ENCODE data around the gene WNT7A.

WNT7A gene

GRCh38 chr3:13825311-13825579, 54.6 kb downstream of the WNT7A start:
- H3K36me3 Mint-ChIP-seq (ENCODE audit: low read depth): no peaks in the 10 kb centered on the region
- no peak for DNase-seq
- no peak overlapping the region for H3K27ac Mint-ChIP-seq
- H3K4me3 Mint-ChIP-seq: no peak overlapping the region
- TF ChIP-seq, protein P1, sequence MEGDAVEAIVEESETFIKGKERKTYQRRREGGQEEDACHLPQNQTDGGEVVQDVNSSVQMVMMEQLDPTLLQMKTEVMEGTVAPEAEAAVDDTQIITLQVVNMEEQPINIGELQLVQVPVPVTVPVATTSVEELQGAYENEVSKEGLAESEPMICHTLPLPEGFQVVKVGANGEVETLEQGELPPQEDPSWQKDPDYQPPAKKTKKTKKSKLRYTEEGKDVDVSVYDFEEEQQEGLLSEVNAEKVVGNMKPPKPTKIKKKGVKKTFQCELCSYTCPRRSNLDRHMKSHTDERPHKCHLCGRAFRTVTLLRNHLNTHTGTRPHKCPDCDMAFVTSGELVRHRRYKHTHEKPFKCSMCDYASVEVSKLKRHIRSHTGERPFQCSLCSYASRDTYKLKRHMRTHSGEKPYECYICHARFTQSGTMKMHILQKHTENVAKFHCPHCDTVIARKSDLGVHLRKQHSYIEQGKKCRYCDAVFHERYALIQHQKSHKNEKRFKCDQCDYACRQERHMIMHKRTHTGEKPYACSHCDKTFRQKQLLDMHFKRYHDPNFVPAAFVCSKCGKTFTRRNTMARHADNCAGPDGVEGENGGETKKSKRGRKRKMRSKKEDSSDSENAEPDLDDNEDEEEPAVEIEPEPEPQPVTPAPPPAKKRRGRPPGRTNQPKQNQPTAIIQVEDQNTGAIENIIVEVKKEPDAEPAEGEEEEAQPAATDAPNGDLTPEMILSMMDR (IDR thresholded peaks at IDR 0.05): no peak
- H3K4me1 Mint-ChIP-seq: peaks cover 10% of the 10 kb centered on the region
- peaks cover 22% of the 10 kb centered on the region for H3K27me3 Mint-ChIP-seq (ENCODE audit: low read depth, poor library complexity)
- no peaks in the 10 kb centered on the region for H3K9me3 Mint-ChIP-seq

DNA sequence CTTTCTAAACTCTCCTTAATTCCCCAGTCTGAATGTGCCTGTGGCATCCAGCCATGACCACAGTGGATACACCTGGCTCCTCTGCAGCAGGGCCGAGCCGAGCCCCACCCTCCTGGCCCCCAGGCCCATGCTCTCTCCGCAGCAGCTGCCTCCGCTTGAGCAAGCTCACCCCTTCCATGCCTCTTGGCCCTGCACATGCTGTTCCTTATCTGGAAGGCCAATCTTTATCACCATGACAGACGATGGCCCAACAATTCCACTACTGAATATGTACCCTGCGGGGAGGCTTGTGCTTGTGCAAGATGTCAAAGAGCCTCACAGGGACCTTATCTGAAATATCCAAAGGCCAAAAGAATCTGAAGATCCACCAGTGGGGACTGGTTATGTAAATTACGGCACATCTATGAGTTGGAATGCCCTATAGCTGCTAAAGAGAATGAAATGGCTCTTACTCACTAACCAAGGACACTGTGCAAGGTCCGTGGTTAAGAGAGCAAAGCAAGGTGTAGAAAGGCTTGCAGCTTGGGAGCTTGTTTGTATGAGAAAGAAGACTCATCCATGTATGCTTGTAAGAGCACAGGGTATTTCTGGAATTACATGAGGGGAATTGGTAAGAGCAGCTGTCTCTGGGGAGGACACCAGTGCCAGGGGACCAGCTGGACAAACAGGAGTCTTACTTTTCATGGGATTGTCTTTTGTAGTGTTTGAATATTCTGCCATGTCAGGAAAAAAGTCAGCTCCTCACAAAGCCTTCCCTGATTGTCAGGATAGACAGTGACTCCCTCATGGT, 55.2 kb downstream of the WNT7A start:
- H3K9me3 Mint-ChIP-seq: no peaks in the 10 kb centered on the region
- TF ChIP-seq, protein P1 (IDR thresholded peaks at IDR 0.05): no peak
- no peaks in the 10 kb centered on the region for H3K36me3 Mint-ChIP-seq (ENCODE audit: low read depth)
- DNase-seq: no peak
- H3K27ac Mint-ChIP-seq: no peak overlapping the region
- H3K4me1 Mint-ChIP-seq: peaks cover 10% of the 10 kb centered on the region
- H3K4me3 Mint-ChIP-seq: no peak overlapping the region
- peaks cover 24% of the 10 kb centered on the region for H3K27me3 Mint-ChIP-seq (ENCODE audit: low read depth, poor library complexity)

DNA sequence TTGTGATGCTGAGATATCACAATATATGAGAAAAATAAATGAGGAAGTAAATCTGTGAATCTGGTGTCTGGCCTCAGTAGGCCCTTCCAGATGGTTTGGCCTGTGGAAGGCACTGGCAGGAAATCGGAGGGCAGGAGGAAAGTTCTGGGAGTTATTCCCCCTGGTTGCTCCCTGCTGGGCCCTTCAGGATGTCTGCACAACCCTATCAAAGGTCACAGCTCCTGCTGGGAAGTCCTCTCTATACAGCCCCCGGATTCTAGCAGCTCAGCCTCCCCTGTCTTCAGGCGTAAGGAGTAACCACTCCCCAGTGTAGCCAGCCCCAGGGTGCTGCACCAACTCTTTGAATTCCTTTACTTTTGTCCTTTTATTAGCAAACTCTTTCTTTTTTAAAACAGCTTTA, 56.2 kb downstream of the WNT7A start:
- Mint-ChIP-seq H3K9me3 (no peaks in the 10 kb centered on the region), H3K4me1 (peaks cover 10% of the 10 kb centered on the region), H3K4me3 (no peak overlapping the region), H3K27me3 (ENCODE audit: low read depth, poor library complexity) (peaks cover 19% of the 10 kb centered on the region), H3K36me3 (ENCODE audit: low read depth) (no peaks in the 10 kb centered on the region), H3K27ac (no peak overlapping the region)
- DNase-seq: no peak
- TF ChIP-seq, protein P1 (IDR thresholded peaks at IDR 0.05): no peak

- no peak overlapping the region for H3K4me3 Mint-ChIP-seq
- H3K27ac Mint-ChIP-seq: no peak overlapping the region
- H3K27me3 Mint-ChIP-seq (ENCODE audit: low read depth, poor library complexity): peaks cover 18% of the 10 kb centered on the region
- TF ChIP-seq, protein P1 (IDR thresholded peaks at IDR 0.05): no peak
- DNase-seq: no peak
- H3K9me3 Mint-ChIP-seq: no peaks in the 10 kb centered on the region
- H3K4me1 Mint-ChIP-seq: peaks cover 10% of the 10 kb centered on the region
- H3K36me3 Mint-ChIP-seq (ENCODE audit: low read depth): no peaks in the 10 kb centered on the region
Measured at GRCh38 chr3:13822871-13823585, 56.8 kb downstream of the WNT7A start.

DNA sequence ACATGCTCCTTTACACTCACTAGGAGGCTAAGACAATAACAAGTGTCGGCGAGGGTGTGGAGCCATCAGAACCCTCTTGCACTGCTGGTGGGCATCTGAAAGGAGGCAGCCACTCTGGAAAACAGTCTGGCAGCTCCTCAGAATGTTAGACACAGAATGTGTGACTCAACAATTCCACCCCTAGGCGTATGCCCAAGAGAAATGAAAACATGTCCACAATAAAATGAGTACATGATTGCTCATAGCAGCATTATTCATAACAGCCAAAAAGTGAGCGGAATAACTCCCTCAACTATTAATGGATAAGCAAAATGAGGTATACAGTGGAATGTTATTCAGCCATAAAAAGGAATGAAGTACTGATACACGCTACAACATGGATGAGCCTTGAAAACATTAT, 57.8 kb downstream of the WNT7A start:
- DNase-seq: no peak
- Mint-ChIP-seq H3K27ac (no peak overlapping the region), H3K36me3 (ENCODE audit: low read depth) (no peaks in the 10 kb centered on the region), H3K4me1 (peaks cover 10% of the 10 kb centered on the region), H3K9me3 (no peaks in the 10 kb centered on the region), H3K4me3 (no peak overlapping the region), H3K27me3 (ENCODE audit: low read depth, poor library complexity) (peaks cover 16% of the 10 kb centered on the region)
- TF ChIP-seq, protein P1 (IDR thresholded peaks at IDR 0.05): no peak

- Mint-ChIP-seq H3K36me3 (ENCODE audit: low read depth) (no peaks in the 10 kb centered on the region), H3K9me3 (no peaks in the 10 kb centered on the region), H3K27ac (no peak overlapping the region), H3K27me3 (ENCODE audit: low read depth, poor library complexity) (peaks cover 13% of the 10 kb centered on the region), H3K4me1 (peaks cover 3% of the 10 kb centered on the region), H3K4me3 (no peak overlapping the region)
- TF ChIP-seq, protein P1 (IDR thresholded peaks at IDR 0.05): no peak
- DNase-seq: no peak
Measured at GRCh38 chr3:13821126-13821525, 58.7 kb downstream of the WNT7A start.
